Vagina (tissue), 2 donors: ENCODE measurements around the gene GAN. TPM values are rescaled to one million over a fixed set of nuclear protein-coding genes. Genes with fewer than 3 reads are reported as not detected.
"Not testable (repeated sequence)": the region's sequence is repeated elsewhere in the genome, so short reads cannot be mapped to it uniquely, and the experiment has no call there.

Experiments used
- DNase-seq, 2 donors: peaks; one replicate each; pipeline ENCODE4 v3.0.0-alpha.2; 2017; ENCODE audit errors: extremely low spot score in 2 of 2
- H3K27ac ChIP-seq: fragments of 200-600 bp; sonication (generic); one replicate; pipeline ENCODE4 v1.5.1; 2019
- H3K27me3 ChIP-seq: fragments of 200-600 bp; sonication (generic); one replicate; pipeline ENCODE4 v1.5.1; 2019
- H3K36me3 ChIP-seq, 2 donors: fragments of 200-600 bp; sonication (generic); one replicate each; pipeline ENCODE4 v1.5.1; 2017 to 2019
- H3K4me1 ChIP-seq: fragments of 200-600 bp; sonication (generic); one replicate; pipeline ENCODE4 v1.5.1; 2019
- H3K4me3 ChIP-seq, 2 donors: fragments of 200-600 bp; sonication (generic); 1 replicate in 1 of 2; 2 replicates in 1 of 2; pipeline ENCODE4 v1.5.1; 2016 to 2019
- H3K9me3 ChIP-seq: fragments of 200-600 bp; sonication (generic); one replicate; pipeline ENCODE4 v1.5.1; 2019
- POLR2A ChIP-seq, 2 donors: fragments of 450-650 bp; IDR thresholded peaks; one replicate each; pipeline ENCODE4 v1.6.1; 2017; ENCODE audit warnings: antibody characterized with exemption in 2 of 2, mild to moderate bottlenecking in 2 of 2, moderate library complexity in 2 of 2
- POLR2AphosphoS5 ChIP-seq, 2 donors: sonication (generic); formaldehyde crosslinking; IDR thresholded peaks; one replicate each; pipeline ENCODE4 v1.9.0; 2017; ENCODE audit warnings: antibody characterized with exemption in 2 of 2, mild to moderate bottlenecking in 2 of 2, low read depth in 1 of 2; ENCODE audit not compliant: insufficient read depth in 1 of 2
- intact Hi-C: fragments of 100-400 bp; cut with DNase I; formaldehyde crosslinking; loops from one replicate; pipeline ENCODE4 v1.15.1; 2023
- total RNA-seq: library from RNA; depleted of rRNA; stranded (reverse); fragments of >200 nt; gene quantifications from one replicate; pipeline ENCODE4 v1.2.3, GENCODE V29; 2016
- TF ChIP-seq, protein P1 (sequence below), 3 experiments: fragments of 450-650 bp in 2 of 3; fragments of 200-600 bp in 1 of 3; sonication (generic) in 1 of 3; IDR thresholded peaks; one replicate each; pipeline ENCODE4 v1.5.1; 2017 to 2019; ENCODE audit warnings: antibody characterized with exemption in 3 of 3, mild to moderate bottlenecking in 2 of 3, moderate library complexity in 2 of 3

Gene GAN
- total RNA-seq, 1 donor from 2014 or later: 20.9 TPM

DNA sequence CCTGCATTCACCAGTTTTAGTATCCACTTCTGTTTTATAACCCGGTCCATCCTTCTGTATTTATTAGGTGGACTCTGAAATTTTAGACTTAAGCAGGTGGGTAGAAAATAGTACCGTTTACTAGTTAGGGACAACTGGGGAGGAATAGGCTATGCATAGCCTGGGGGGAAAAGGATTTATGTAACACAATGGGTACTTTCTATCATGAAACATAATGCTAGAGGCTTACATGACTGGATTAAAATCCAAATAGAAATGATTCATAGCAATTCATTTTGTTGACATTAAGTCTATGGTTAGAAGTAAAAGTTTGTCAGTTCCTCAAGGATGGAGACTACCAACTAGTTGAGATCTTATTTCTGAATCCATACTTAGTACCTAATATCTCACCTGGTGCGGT, 18.6 kb downstream of the GAN start:
- peaks cover 17% of the 10 kb centered on the region for H3K4me1 ChIP-seq

GRCh38 chr16:81335669-81336068, 20.9 kb downstream of the GAN start:
- Histone ChIP-seq H3K27ac (no peak overlapping the region), H3K27me3 (no peaks in the 10 kb centered on the region), H3K4me3 (no peak overlapping the region), H3K9me3 (no peaks in the 10 kb centered on the region), H3K36me3 (no peaks in the 10 kb centered on the region), H3K4me1 (no peaks in the 10 kb centered on the region)
- intact Hi-C loops: no loop called here
- TF ChIP-seq POLR2AphosphoS5 (IDR thresholded peaks at IDR 0.05; ENCODE audit: insufficient read depth in 1 of 2, low read depth in 1 of 2) (no peak), POLR2A (IDR thresholded peaks at IDR 0.05) (no peak)
- TF ChIP-seq, protein P1, sequence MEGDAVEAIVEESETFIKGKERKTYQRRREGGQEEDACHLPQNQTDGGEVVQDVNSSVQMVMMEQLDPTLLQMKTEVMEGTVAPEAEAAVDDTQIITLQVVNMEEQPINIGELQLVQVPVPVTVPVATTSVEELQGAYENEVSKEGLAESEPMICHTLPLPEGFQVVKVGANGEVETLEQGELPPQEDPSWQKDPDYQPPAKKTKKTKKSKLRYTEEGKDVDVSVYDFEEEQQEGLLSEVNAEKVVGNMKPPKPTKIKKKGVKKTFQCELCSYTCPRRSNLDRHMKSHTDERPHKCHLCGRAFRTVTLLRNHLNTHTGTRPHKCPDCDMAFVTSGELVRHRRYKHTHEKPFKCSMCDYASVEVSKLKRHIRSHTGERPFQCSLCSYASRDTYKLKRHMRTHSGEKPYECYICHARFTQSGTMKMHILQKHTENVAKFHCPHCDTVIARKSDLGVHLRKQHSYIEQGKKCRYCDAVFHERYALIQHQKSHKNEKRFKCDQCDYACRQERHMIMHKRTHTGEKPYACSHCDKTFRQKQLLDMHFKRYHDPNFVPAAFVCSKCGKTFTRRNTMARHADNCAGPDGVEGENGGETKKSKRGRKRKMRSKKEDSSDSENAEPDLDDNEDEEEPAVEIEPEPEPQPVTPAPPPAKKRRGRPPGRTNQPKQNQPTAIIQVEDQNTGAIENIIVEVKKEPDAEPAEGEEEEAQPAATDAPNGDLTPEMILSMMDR (IDR thresholded peaks at IDR 0.05): no peak
- DNase-seq: no peak

More for the DNA sequence above, 18.6 kb downstream of the GAN start:
- Histone ChIP-seq H3K36me3 (no peaks in the 10 kb centered on the region), H3K4me3 (no peak overlapping the region), H3K27ac (no peak overlapping the region), H3K9me3 (no peaks in the 10 kb centered on the region), H3K27me3 (no peaks in the 10 kb centered on the region)
- TF ChIP-seq POLR2AphosphoS5 (IDR thresholded peaks at IDR 0.05; ENCODE audit: insufficient read depth in 1 of 2, low read depth in 1 of 2): no peak
- TF ChIP-seq, protein P1 (IDR thresholded peaks at IDR 0.05): no peak
- no peak for TF ChIP-seq POLR2A (IDR thresholded peaks at IDR 0.05)
- DNase-seq: no peak
- intact Hi-C loops: no loop called here

- no peak for DNase-seq
- Histone ChIP-seq H3K27me3 (no peaks in the 10 kb centered on the region), H3K9me3 (no peaks in the 10 kb centered on the region), H3K27ac (no peak overlapping the region), H3K4me1 (no peaks in the 10 kb centered on the region), H3K36me3 (no peaks in the 10 kb centered on the region), H3K4me3 (no peak overlapping the region)
- TF ChIP-seq, protein P1 (IDR thresholded peaks at IDR 0.05): no peak
- intact Hi-C loops: no loop called here
Measured at GRCh38 chr16:81337097-81337496, 22.3 kb downstream of the GAN start.

- DNase-seq, H3K4me1 ChIP-seq, intact Hi-C loops: not testable (repeated sequence)
Measured at GRCh38 chr16:81345172-81345571, 30.4 kb downstream of the GAN start.

DNA sequence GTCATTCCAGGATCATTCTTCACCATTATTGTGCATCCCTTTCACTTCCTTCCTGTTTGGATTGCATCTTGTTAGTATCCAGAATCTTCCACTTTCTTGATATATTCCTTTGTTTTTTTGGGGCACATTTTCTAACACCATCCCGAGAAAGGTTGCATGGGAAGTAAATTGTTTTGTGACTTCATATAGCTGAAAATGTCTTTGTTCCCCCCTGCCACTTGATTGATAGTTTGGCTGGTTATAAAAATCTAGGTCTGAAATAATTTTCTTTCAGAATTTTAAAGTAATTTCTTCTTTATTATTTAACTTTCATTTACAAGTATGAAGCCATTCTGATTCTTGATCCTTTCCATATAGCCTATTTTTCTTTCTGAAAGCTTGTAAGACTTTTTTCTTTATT, 32.7 kb downstream of the GAN start:
- no peaks in the 10 kb centered on the region for H3K4me1 ChIP-seq
- peaks cover 12% of the 10 kb centered on the region for H3K9me3 ChIP-seq
- TF ChIP-seq, protein P1 (IDR thresholded peaks at IDR 0.05): no peak
- TF ChIP-seq POLR2A (IDR thresholded peaks at IDR 0.05) (no peak), POLR2AphosphoS5 (IDR thresholded peaks at IDR 0.05; ENCODE audit: insufficient read depth in 1 of 2, low read depth in 1 of 2) (no peak)
- intact Hi-C loops: no loop called here
- no peak overlapping the region for H3K27ac ChIP-seq
- H3K36me3 ChIP-seq: peaks cover 0 to 6% of the 10 kb centered on the region in 2 donors
- no peak overlapping the region for H3K4me3 ChIP-seq
- no peak for DNase-seq
- no peaks in the 10 kb centered on the region for H3K27me3 ChIP-seq

More at GRCh38 chr16:81345172-81345571, 30.4 kb downstream of the GAN start:
- H3K9me3 ChIP-seq: peaks cover 12% of the 10 kb centered on the region
- not testable (repeated sequence) for H3K27me3 ChIP-seq, H3K27ac ChIP-seq, H3K36me3 ChIP-seq, H3K4me3 ChIP-seq
